K562 (cell line): ENCODE measurements around the gene CORIN. TPM values are rescaled to one million over a fixed set of nuclear protein-coding genes. Genes with fewer than 3 reads are reported as not detected.

ENCODE experiments used
- ATAC-seq: fragments of 200-7000 bp; cut with Tn5 transposase; 3 replicates; pipeline ENCODE4 v1.9.1; 2020; ENCODE audit warnings: moderate library complexity
- BruUV-seq: library from RNA; stranded (reverse); fragments of 400-500 nt; replicated peaks from 2 replicates; lab custom pipeline; 2021; lab: Mats Ljungman, UMichigan
- CTCF ChIA-PET: fragments of 300-600 bp; formaldehyde crosslinking; extraction: SDS; loops from one replicate; lab custom pipeline; 2021; ENCODE audit warnings: low intra/inter-chr PET ratio; lab: Yijun Ruan, JAX
- POLR2A ChIA-PET: fragments of 300-600, 350-650 bp; sonication (Branson Sonifier 250); formaldehyde crosslinking; extraction: SDS; loops from one replicate; lab custom pipeline; 2021; ENCODE audit warnings: antibody characterized with exemption, inconsistent platforms; lab: Yijun Ruan, JAX
- DNase-seq, 4 experiments: peaks; one replicate each; pipeline versions ENCODE4 v3.0.0 to v3.0.0-alpha.2; 2011 to 2018; ENCODE audit warnings: low spot score in 3 of 4, mixed read lengths in 3 of 4; ENCODE audit errors: extremely low read depth in 1 of 4
- FAIRE-seq: peaks from 2 replicates; lab custom pipeline; 2011; peaks lifted over from hg19 to GRCh38; lab: Jason Lieb, UNC
- H2AFZ ChIP-seq: 2 replicates; pipeline ENCODE4 v1.6.0; 2011; ENCODE audit warnings: low read depth, low read length, control low read depth, inconsistent platforms
- H3K27ac ChIP-seq: fragments of 200-600 bp; 3 replicates; pipeline ENCODE4 v1.8.0; 2011; ENCODE audit warnings: low read depth, mild to moderate bottlenecking, control low read depth, inconsistent platforms, low read length, moderate library complexity, mixed read lengths; ENCODE audit errors: extremely low read depth
- H3K27me3 ChIP-seq, 2 experiments: fragments of 300-600 bp in 1 of 2; 2 replicates in 1 of 2; 3 replicates in 1 of 2; pipeline versions ENCODE4 v1.6.0 to v1.8.0; 2011; ENCODE audit warnings: inconsistent platforms in 2 of 2, low read length in 2 of 2, mild to moderate bottlenecking in 1 of 2, mixed read lengths in 1 of 2, moderate library complexity in 1 of 2; ENCODE audit not compliant: control insufficient read depth in 2 of 2, insufficient read depth in 2 of 2
- H3K36me3 ChIP-seq: fragments of 300-600 bp; 3 replicates; pipeline ENCODE4 v1.8.0; 2011; ENCODE audit warnings: mild to moderate bottlenecking, low read length, inconsistent platforms; ENCODE audit not compliant: control insufficient read depth, insufficient read depth
- H3K4me1 ChIP-seq, 2 experiments: fragments of 200-600 bp in 1 of 2; replicated peaks in 1 of 2; 2 replicates in 1 of 2; 3 replicates in 1 of 2; pipeline versions ENCODE4 v1.5.1 to v1.8.0; 2011; ENCODE audit warnings: inconsistent platforms in 2 of 2, low read length in 2 of 2, mild to moderate bottlenecking in 1 of 2, mixed read lengths in 1 of 2, moderate library complexity in 1 of 2; ENCODE audit not compliant: control insufficient read depth in 2 of 2, insufficient read depth in 2 of 2
- H3K4me2 ChIP-seq: 2 replicates; pipeline ENCODE4 v1.6.1; 2011; ENCODE audit warnings: low read length, control low read depth, inconsistent platforms, mixed read lengths; ENCODE audit not compliant: insufficient read depth
- H3K4me3 ChIP-seq: fragments of 200-600 bp; sonication (generic), shearing (Covaris generic); 2 replicates; pipeline ENCODE4 v1.5.1; 2016; ENCODE audit warnings: control low read depth, inconsistent platforms
- H3K79me2 ChIP-seq: fragments of 200-600 bp; 3 replicates; pipeline ENCODE4 v1.8.0; 2011; ENCODE audit warnings: low read length, inconsistent platforms; ENCODE audit not compliant: control insufficient read depth, insufficient read depth
- H3K9ac ChIP-seq, 2 experiments: 2 replicates each; pipeline versions ENCODE4 v1.6.0 to v1.6.1; 2011; ENCODE audit warnings: low read depth in 2 of 2, low read length in 2 of 2, control low read depth in 1 of 2, inconsistent platforms in 1 of 2, mild to moderate bottlenecking in 1 of 2, mixed read lengths in 1 of 2; ENCODE audit not compliant: insufficient read depth in 1 of 2
- H3K9me1 ChIP-seq: one replicate; pipeline ENCODE4 v1.6.0; 2011; ENCODE audit warnings: inconsistent platforms, mild to moderate bottlenecking, low read length, moderate library complexity; ENCODE audit not compliant: control insufficient read depth, insufficient read depth
- H3K9me3 ChIP-seq: replicated peaks from 2 replicates; pipeline ENCODE4 v1.5.1; 2011; ENCODE audit warnings: low read depth, low read length, inconsistent platforms; ENCODE audit not compliant: control insufficient read depth, insufficient read depth
- H4K20me1 ChIP-seq: replicated peaks from 2 replicates; pipeline ENCODE4 v1.6.1; 2011; ENCODE audit warnings: low read length, inconsistent platforms, mixed read lengths; ENCODE audit not compliant: control insufficient read depth, insufficient read depth
- E2F3 ChIP-seq: fragments of 250-450 bp; sonication (Bioruptor Pico); IDR thresholded peaks from 2 replicates; pipeline ENCODE4 v1.4.0; 2020; ENCODE audit warnings: mild to moderate bottlenecking
- KLF16 ChIP-seq: IDR thresholded peaks from 2 replicates; pipeline ENCODE4 v1.6.1; 2016; ENCODE audit warnings: antibody characterized with exemption
- MTA2 ChIP-seq: fragments of 450-650 bp; IDR thresholded peaks from 2 replicates; pipeline ENCODE4 v1.6.1; 2016; ENCODE audit warnings: low read depth
- NCOR1 ChIP-seq: fragments of 450-650 bp; IDR thresholded peaks from 2 replicates; pipeline ENCODE4 v1.6.1; 2016; ENCODE audit warnings: mild to moderate bottlenecking, moderate library complexity
- SMARCE1 ChIP-seq: fragments of 450-650 bp; IDR thresholded peaks from 2 replicates; pipeline ENCODE4 v1.7.1; 2016; ENCODE audit warnings: mild to moderate bottlenecking
- TRIM25 ChIP-seq: fragments of 450-650 bp; IDR thresholded peaks from 2 replicates; pipeline ENCODE4 v1.7.0; 2016; ENCODE audit warnings: borderline replicate concordance
- ZEB2 ChIP-seq: fragments of 450-650 bp; IDR thresholded peaks from 2 replicates; pipeline ENCODE4 v1.6.1; 2016
- ZNF76 ChIP-seq: fragments of 250-450 bp; sonication (Bioruptor Pico); IDR thresholded peaks from 2 replicates; pipeline ENCODE4 v1.4.0; 2020; ENCODE audit warnings: mild to moderate bottlenecking, moderate library complexity, borderline replicate concordance
- WGBS: fragments of 100-300 bp; shearing (Covaris generic); methylation state at CpG from one replicate; pipeline ENCODE4 v1.1.6; 2016; ENCODE audit warnings: low coverage, mixed read lengths; ENCODE audit not compliant: insufficient coverage; ENCODE audit errors: missing lambda C conversion rate; 5-methylcytosine and 5-hydroxymethylcytosine counted together
- in situ Hi-C: fragments of 300-500 bp; cut with MboI; formaldehyde crosslinking; loops from 4 replicates; pipeline ENCODE4 v1.15.0; 2018; ENCODE audit warnings: inconsistent platforms, mixed read lengths
- intact Hi-C: fragments of 100-400 bp; cut with micrococcal nuclease; formaldehyde crosslinking; loops from 2 replicates; pipeline ENCODE4 v1.14.2; 2022
- polyA plus RNA-seq, 8 experiments: library from polyadenylated mRNA; depleted of rRNA in 4 of 8; stranded (reverse) in 5 of 8; unstranded in 3 of 8; fragments of >200 nt; fragmentation: Nextera tagmentation in 2 of 8; fragmentation: Illumina TruSeq in 1 of 8; extraction: Ambion mirVana in 2 of 8; extraction: Trizol in 1 of 8; gene quantifications; 2 replicates each; pipeline versions ENCODE4 v1.2.1 to v1.2.3, GENCODE V29; 2011 to 2014; ENCODE audit warnings: inconsistent platforms in 1 of 8, missing spikeins in 1 of 8
- total RNA-seq, 7 experiments: library from RNA; depleted of rRNA in 6 of 7; stranded (reverse); fragments of >200 nt in 6 of 7; fragmentation: Illumina TruSeq in 2 of 7; extraction: Trizol in 2 of 7; gene quantifications; 2 replicates each; pipeline versions ENCODE4 v1.2.1 to v1.2.3, GENCODE V29; 2011 to 2021; ENCODE audit warnings: low replicate concordance in 1 of 7
- TF ChIP-seq, protein P1 (sequence below): IDR thresholded peaks from 3 replicates; pipeline ENCODE4 v1.6.1; 2011; ENCODE audit warnings: borderline replicate concordance, mild to moderate bottlenecking; ENCODE audit not compliant: insufficient read length, insufficient read depth
- TF ChIP-seq, protein P2 (sequence below): IDR thresholded peaks from 2 replicates; pipeline ENCODE4 v1.6.1; 2014; ENCODE audit warnings: antibody characterized with exemption
- TF ChIP-seq, protein P3 (sequence below): fragments of 450-650 bp; formaldehyde crosslinking; IDR thresholded peaks from 2 replicates; pipeline ENCODE4 v1.4.0; 2020; ENCODE audit warnings: mild to moderate bottlenecking, mixed read lengths

CORIN gene
- total and polyA plus RNA-seq, 9 of the 15 experiments (the other 6 are each of a cell fraction or from before 2014, with no cell fraction given), result 0.04 to 0.31 (median 0.08) TPM; not detected in 4

DNA sequence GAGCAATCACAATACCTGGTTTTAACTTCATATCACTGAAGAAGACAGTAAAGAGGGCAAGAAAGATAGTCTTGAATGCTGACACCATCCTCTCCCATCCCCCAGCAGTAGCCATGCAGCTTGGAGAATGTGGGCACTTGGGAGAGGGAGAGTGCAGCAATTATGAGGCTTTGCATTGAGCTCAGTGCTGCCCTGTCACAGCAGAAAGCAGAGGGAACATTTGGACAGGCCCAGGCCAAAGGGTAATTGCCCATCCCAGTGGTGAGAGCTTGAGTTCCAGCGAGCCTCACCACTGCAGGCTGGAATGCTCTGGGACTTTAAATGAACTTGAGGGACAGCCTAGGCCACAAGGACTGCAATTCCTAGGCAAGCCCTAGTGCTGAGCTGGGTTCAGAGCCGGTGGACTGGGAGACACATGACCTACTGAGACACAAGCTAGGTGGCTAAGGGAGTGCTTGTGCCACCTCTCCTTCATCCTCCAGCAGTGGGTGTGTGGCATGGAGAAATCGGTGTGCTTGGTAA, 36.3 kb downstream of the CORIN start:
- no peak overlapping the region for H2AFZ ChIP-seq
- FAIRE-seq (no peak), ATAC-seq (no peak), DNase-seq (no peak)
- no peaks in the 10 kb centered on the region; a peak in 1 of 5 replicates for H3K27me3 ChIP-seq
- TF ChIP-seq, protein P1, sequence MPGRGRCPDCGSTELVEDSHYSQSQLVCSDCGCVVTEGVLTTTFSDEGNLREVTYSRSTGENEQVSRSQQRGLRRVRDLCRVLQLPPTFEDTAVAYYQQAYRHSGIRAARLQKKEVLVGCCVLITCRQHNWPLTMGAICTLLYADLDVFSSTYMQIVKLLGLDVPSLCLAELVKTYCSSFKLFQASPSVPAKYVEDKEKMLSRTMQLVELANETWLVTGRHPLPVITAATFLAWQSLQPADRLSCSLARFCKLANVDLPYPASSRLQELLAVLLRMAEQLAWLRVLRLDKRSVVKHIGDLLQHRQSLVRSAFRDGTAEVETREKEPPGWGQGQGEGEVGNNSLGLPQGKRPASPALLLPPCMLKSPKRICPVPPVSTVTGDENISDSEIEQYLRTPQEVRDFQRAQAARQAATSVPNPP, result no peak
- TF ChIP-seq KLF16, result no peak
- TF ChIP-seq ZEB2, result no peak
- TF ChIP-seq, protein P2, sequence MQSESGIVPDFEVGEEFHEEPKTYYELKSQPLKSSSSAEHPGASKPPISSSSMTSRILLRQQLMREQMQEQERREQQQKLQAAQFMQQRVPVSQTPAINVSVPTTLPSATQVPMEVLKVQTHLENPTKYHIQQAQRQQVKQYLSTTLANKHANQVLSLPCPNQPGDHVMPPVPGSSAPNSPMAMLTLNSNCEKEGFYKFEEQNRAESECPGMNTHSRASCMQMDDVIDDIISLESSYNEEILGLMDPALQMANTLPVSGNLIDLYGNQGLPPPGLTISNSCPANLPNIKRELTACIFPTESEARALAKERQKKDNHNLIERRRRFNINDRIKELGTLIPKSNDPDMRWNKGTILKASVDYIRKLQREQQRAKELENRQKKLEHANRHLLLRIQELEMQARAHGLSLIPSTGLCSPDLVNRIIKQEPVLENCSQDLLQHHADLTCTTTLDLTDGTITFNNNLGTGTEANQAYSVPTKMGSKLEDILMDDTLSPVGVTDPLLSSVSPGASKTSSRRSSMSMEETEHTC, result no peak
- no peak for TF ChIP-seq SMARCE1
- no peak for TF ChIP-seq E2F3 (CRISPR knock-in tag)
- TF ChIP-seq MTA2, result no peak
- TF ChIP-seq, protein P3, sequence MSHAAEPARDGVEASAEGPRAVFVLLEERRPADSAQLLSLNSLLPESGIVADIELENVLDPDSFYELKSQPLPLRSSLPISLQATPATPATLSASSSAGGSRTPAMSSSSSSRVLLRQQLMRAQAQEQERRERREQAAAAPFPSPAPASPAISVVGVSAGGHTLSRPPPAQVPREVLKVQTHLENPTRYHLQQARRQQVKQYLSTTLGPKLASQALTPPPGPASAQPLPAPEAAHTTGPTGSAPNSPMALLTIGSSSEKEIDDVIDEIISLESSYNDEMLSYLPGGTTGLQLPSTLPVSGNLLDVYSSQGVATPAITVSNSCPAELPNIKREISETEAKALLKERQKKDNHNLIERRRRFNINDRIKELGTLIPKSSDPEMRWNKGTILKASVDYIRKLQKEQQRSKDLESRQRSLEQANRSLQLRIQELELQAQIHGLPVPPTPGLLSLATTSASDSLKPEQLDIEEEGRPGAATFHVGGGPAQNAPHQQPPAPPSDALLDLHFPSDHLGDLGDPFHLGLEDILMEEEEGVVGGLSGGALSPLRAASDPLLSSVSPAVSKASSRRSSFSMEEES (CRISPR knock-in tag), result no peak
- no peak for TF ChIP-seq ZNF76 (CRISPR knock-in tag)
- TF ChIP-seq NCOR1, result no peak
- no peak for TF ChIP-seq TRIM25
- CTCF ChIA-PET, result no interaction called here
- no peaks in the 10 kb centered on the region for H3K4me1 ChIP-seq
- no peaks in the 10 kb centered on the region for H3K9me1 ChIP-seq
- BruUV-seq, result no TSS peak
- POLR2A ChIA-PET, result no interaction called here
- WGBS, result 0% methylated on average over 3 of the region's 3 CpGs
- intact Hi-C loops (no loop called here), in situ Hi-C loops (no loop called here)
- H3K9me3 ChIP-seq, result no peaks in the 10 kb centered on the region
- no peak overlapping the region for H3K9ac ChIP-seq
- no peak overlapping the region for H3K4me2 ChIP-seq
- no peak overlapping the region for H3K27ac ChIP-seq
- no peak overlapping the region for H3K4me3 ChIP-seq
- no peaks in the 10 kb centered on the region for H4K20me1 ChIP-seq
- H3K36me3 ChIP-seq, result no peaks in the 10 kb centered on the region
- H3K79me2 ChIP-seq, result no peaks in the 10 kb centered on the region
